ENCODE results near the gene XPC.
"Not testable (repeated sequence)": the region's sequence is repeated elsewhere in the genome, so short reads cannot be mapped to it uniquely, and the experiment has no call there.

The XPC gene

GRCh38 chr3:14117468-14118399 is 60.7 kb downstream of the XPC start:
- DNase-seq: no peak

GRCh38 chr3:14113965-14114635 is 64.3 kb downstream of the XPC start:
- DNase-seq: no peak

- DNase-seq: no peak
Measured at GRCh38 chr3:14110699-14111098, 67.7 kb downstream of the XPC start.

- DNase-seq: not testable (repeated sequence)
Measured at GRCh38 chr3:14109821-14110220, 68.6 kb downstream of the XPC start.

- no peak for DNase-seq
Measured at GRCh38 chr3:14097616-14098391, 80.6 kb downstream of the XPC start.

- no peak for DNase-seq
Measured at GRCh38 chr3:14096742-14097141, 81.7 kb downstream of the XPC start.

All from CD4-positive, alpha-beta T cell treated with Interleukin-12 subunit alpha and Interleukin-12 subunit beta, for 1 hour (primary cell).